GM18505 (cell line): ENCODE measurements around the gene STK32C.
"Not testable (repeated sequence)": the region's sequence is repeated elsewhere in the genome, so short reads cannot be mapped to it uniquely, and the experiment has no call there.

Source experiments
- ATAC-seq: cut with Tn5 transposase; IDR thresholded peaks from one replicate; pipeline ENCODE4 v1.9.1; 2021; ENCODE audit not compliant: unreplicated experiment
- POLR2A ChIP-seq: IDR thresholded peaks from 4 replicates; pipeline ENCODE4 v1.6.1; 2011; ENCODE audit warnings: borderline replicate concordance; ENCODE audit not compliant: insufficient read depth, insufficient read length; ENCODE audit errors: extremely low read depth

Gene STK32C

DNA sequence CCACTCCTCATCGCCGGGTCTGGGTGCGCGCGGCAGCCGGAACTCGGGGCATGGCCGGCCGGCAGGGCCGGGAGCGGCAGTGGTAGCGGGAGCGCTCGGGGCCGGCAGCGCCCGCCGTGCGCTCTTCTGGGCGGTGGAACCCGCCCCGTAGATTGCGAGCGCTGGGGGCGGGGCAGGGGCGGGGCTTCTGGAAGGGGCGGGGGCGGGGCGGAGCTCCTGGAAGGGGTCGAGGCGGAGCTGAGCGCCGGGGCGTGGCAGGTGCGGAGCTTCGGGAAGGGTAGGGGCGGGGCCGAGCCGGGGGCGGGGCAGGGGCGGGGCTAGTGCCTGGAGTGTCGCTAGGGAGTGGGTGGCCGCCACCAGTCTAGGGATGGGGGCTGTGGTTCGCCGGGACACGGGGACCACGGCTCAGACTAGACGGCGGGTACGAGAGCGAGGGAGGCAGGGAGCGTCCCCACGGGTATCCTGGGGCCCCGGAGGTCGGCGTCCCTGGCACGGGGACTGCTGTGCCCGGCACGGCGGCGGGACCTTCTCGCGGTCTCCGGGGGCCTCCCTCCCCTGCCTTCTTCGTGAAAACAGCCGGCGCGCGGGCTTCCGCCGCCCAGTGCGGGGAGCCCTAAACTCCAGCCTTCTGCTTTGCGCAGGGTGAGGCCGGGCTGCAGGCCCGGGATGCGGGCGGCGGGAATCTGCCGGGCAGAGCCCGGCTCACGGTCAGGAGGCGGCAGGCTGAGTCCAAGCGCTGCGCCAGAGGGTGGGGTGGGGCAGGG is at the start of gene STK32C:
STK32C (minus strand) TSS at position 128 of the 764 bp plus-strand sequence; CDS start at position 11, 117 bp downstream.
- TF ChIP-seq POLR2A: no peak
- ATAC-seq: peak; percentile 68

- TF ChIP-seq POLR2A: no peak
- ATAC-seq: no peak
These were observed 49.0 kb upstream of the STK32C start for GRCh38 chr10:132356621-132357195.

DNA sequence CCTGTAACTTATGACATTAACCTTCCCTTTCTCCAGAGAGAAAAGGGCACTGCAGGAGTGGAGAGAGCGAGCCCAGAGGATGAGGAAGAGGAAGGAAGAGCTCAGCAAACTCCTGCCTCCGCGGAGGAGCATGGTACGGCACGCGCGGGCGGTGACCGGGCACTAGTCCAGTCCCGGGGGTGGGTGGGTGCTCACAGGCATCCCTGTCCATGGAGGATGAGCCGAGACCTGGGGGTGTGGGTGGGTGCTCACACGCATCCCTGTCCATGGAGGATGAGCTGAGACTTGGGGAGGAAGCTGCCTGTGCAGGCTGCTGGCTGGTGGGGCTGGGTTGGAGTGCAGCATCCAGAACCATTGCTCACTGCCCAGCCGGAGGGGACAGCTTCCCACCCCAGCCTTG is 48.0 kb upstream of the STK32C start:
- no peak for TF ChIP-seq POLR2A
- no peak for ATAC-seq

DNA sequence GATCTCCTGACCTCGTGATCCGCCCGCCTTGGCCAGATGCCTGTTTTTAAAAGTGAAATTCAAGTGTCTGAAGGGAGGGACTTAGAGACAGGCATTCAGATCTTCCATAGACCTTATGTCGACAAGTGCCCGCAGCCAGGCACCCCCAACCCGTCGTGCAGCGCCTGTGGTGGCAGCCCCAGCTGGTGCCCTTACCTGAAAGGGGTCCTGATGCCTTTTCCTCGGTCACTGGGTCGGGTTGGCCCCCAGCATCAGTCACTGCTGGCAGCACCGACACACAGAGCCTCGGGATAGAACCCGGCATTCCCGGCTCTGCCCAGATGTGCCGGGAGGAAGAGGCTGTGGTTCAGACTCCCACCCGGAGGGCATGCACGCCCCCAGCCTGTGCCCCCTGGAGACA is 47.5 kb upstream of the STK32C start:
- ATAC-seq: no peak
- no peak for TF ChIP-seq POLR2A

GRCh38 chr10:132354356-132355094 is 46.8 kb upstream of the STK32C start:
- no peak for ATAC-seq
- TF ChIP-seq POLR2A: no peak

DNA sequence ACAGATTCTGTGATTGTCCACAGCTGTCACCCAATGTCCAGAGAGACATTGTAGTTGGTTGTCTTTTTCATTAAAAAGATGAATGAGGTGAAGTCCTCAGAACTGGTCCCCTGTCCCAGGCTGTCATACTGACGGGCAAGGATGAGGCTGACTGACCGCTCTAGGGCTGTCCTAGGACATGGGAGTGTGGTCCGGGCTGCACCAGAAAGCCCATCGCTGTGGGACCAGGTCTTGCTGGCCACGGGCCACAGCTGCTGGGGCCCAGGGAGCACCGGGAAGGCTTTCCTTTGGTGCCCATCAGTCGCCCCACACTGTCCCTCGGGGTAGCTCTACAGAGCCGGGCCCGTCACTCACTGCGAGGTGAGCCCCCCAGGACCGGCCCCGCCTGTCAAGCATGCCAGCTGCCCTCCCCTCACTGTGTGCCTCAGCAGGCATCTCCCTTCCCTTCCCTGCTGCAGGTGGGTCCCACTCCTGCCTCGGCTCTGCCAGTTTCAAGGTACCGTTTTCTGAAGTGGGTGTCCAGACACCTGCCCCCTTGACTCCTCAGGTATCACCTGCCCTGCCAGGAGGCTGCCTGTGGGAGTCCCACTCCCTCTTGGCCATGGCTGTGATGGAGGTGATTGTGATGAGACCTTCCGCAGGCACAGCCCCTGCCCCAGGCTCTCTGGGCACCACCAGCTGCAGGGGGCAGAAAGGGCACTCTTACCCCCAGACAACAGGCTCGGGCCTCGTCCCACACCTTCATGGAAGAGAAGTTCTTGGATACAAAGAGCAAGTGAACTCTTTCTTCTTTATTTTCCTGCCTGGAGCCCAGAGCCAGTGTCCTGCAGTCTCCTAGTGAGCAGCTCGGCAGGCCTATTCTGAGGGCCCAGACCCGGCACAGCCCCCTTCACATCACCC is 46.0 kb upstream of the STK32C start:
- no peak for ATAC-seq
- TF ChIP-seq POLR2A: no peak

DNA sequence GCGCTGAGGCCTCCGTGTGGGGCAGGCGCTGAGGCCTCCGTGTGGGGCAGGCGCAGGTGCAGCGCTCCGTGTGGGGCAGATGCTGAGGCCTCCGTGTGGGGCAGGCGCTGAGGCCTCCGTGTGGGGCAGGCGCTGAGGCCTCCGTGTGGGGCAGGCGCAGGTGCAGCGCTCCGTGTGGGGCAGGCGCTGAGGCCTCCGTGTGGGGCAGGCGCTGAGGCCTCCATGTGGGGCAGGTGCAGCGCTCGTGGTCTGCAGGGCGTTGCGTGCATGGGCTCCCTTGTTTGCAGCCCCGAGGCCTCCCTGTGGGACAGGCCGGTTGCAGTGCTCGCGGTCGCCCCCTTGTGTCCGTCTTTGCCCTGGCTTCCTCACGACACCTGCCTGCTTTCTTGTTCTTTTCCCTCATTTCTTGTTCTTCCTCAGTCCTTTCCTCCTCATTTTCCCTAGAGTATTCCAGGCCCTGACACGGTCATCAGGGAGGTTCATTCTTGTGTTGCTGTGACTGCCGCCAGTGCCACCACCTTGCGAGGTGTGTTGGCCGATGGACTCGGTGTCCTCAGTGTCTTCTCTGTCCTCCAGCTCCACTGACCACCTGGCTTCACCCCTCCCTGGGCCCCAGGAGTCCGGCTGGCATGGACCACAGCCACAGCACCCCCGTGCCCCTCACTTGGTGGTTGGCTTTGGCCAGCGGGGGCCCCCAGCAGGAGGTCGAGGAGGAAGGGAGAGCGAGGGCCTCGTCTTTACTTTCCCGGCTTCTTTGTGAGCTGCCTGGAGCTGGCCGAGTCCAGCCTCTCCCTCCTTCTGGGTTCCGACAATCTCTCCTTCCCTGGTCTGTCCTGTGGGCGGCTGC is 44.9 kb upstream of the STK32C start:
- not testable (repeated sequence) for ATAC-seq

- ATAC-seq: no peak
- no peak for TF ChIP-seq POLR2A
These were observed 43.9 kb upstream of the STK32C start for GRCh38 chr10:132351611-132352010.

GRCh38 chr10:132350946-132351345 is 43.2 kb upstream of the STK32C start:
- no peak for ATAC-seq
- no peak for TF ChIP-seq POLR2A

- ATAC-seq: no peak
- no peak for TF ChIP-seq POLR2A
These were observed 42.6 kb upstream of the STK32C start for GRCh38 chr10:132350391-132350790.

DNA sequence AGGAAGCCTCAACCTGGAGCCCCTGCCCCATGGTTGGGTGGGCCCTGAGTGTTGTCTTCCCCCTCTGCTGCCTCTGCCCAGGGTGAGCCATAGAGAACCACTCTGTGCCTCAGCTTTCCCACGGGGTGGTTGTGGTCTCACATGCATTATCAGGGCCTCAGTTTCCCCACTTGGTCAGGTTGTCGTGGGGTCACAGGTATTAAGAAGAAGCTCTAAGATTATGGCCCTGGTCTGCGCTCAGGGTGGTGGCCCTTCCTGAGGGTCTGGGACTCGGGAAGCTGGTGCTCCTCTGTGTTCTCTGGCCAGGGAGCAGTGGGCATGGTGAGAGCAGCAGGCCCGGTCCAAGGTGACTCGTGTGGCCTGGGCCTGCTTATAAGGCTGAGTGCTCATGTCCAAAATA is 42.0 kb upstream of the STK32C start:
- ATAC-seq: no peak
- TF ChIP-seq POLR2A: no peak

DNA sequence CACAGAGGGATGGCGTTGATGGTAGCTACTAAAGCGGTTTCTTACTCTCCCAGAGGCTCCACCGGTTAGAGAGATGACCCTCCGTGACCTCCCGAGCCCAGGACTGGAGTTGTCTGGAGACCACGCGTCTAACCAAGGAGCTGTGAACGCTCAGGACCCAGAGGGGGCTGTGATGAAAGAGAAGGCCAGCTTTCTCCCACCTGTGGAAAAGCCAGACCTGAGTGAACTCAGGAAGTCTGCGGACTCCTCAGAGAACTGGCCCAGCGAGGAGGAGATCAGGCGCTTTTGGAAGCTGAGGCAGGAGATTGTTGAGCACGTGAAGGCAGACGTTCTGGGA is 40.1 kb upstream of the STK32C start:
- no peak for TF ChIP-seq POLR2A
- ATAC-seq: no peak
